ENCODE results near the gene PARP16. TPM values are rescaled to one million over a fixed set of nuclear protein-coding genes. Genes with fewer than 3 reads are reported as not detected.
A peak's percentile ranks its signal among the peaks of the same experiment; 100 is the strongest.

PARP16 gene
- total RNA-seq, 1 donor from 2014 or later: 15.5 TPM

- H3K27ac Mint-ChIP-seq (ENCODE audit: unreplicated experiment): peak overlapping the region; percentile 19
- H3K4me3 Mint-ChIP-seq: peak overlapping the region; percentile 82
- no peaks in the 10 kb centered on the region for H3K9me3 Mint-ChIP-seq
- H3K27me3 Mint-ChIP-seq (ENCODE audit: low read depth): no peaks in the 10 kb centered on the region
- peaks cover 49% of the 10 kb centered on the region for H3K4me1 Mint-ChIP-seq
- DNase-seq (ENCODE audit: low read depth, low spot score): no peak
- TF ChIP-seq CTCF (conservative IDR thresholded peaks at IDR 0.05): no peak
- peaks cover 10% of the 10 kb centered on the region for H3K36me3 Mint-ChIP-seq (ENCODE audit: low read depth)
Observed at GRCh38 chr15:65333148-65333820, 46.6 kb upstream of the PARP16 start.

GRCh38 chr15:65332391-65333147, 45.9 kb upstream of the PARP16 start:
- peaks cover 10% of the 10 kb centered on the region for H3K36me3 Mint-ChIP-seq (ENCODE audit: low read depth)
- TF ChIP-seq CTCF (conservative IDR thresholded peaks at IDR 0.05): no peak
- H3K9me3 Mint-ChIP-seq: no peaks in the 10 kb centered on the region
- no peak for DNase-seq (ENCODE audit: low read depth, low spot score)
- no peaks in the 10 kb centered on the region for H3K27me3 Mint-ChIP-seq (ENCODE audit: low read depth)
- peaks cover 43% of the 10 kb centered on the region for H3K4me1 Mint-ChIP-seq
- H3K4me3 Mint-ChIP-seq: peak overlapping the region; percentile 59
- peak overlapping the region; percentile 57 for H3K27ac Mint-ChIP-seq (ENCODE audit: unreplicated experiment)

GRCh38 chr15:65331811-65332210, 45.1 kb upstream of the PARP16 start:
- H3K27ac Mint-ChIP-seq (ENCODE audit: unreplicated experiment): no peak overlapping the region
- H3K27me3 Mint-ChIP-seq (ENCODE audit: low read depth): no peaks in the 10 kb centered on the region
- H3K9me3 Mint-ChIP-seq: no peaks in the 10 kb centered on the region
- peaks cover 10% of the 10 kb centered on the region for H3K36me3 Mint-ChIP-seq (ENCODE audit: low read depth)
- H3K4me3 Mint-ChIP-seq: no peak overlapping the region
- no peak for DNase-seq (ENCODE audit: low read depth, low spot score)
- peaks cover 37% of the 10 kb centered on the region for H3K4me1 Mint-ChIP-seq
- no peak for TF ChIP-seq CTCF (conservative IDR thresholded peaks at IDR 0.05)

- H3K27ac Mint-ChIP-seq (ENCODE audit: unreplicated experiment): no peak overlapping the region
- no peak overlapping the region for H3K4me3 Mint-ChIP-seq
- no peaks in the 10 kb centered on the region for H3K27me3 Mint-ChIP-seq (ENCODE audit: low read depth)
- TF ChIP-seq CTCF (conservative IDR thresholded peaks at IDR 0.05): no peak
- no peak for DNase-seq (ENCODE audit: low read depth, low spot score)
- H3K4me1 Mint-ChIP-seq: peaks cover 35% of the 10 kb centered on the region
- H3K9me3 Mint-ChIP-seq: no peaks in the 10 kb centered on the region
- H3K36me3 Mint-ChIP-seq (ENCODE audit: low read depth): peaks cover 7% of the 10 kb centered on the region
Observed at GRCh38 chr15:65330934-65331645, 44.4 kb upstream of the PARP16 start.

- no peak overlapping the region for H3K27ac Mint-ChIP-seq (ENCODE audit: unreplicated experiment)
- H3K27me3 Mint-ChIP-seq (ENCODE audit: low read depth): no peaks in the 10 kb centered on the region
- H3K9me3 Mint-ChIP-seq: no peaks in the 10 kb centered on the region
- no peak for TF ChIP-seq CTCF (conservative IDR thresholded peaks at IDR 0.05)
- H3K4me3 Mint-ChIP-seq: no peak overlapping the region
- H3K4me1 Mint-ChIP-seq: peaks cover 30% of the 10 kb centered on the region
- DNase-seq (ENCODE audit: low read depth, low spot score): no peak
- peaks cover 7% of the 10 kb centered on the region for H3K36me3 Mint-ChIP-seq (ENCODE audit: low read depth)
Observed at GRCh38 chr15:65329984-65330735, 43.5 kb upstream of the PARP16 start.
